Posterior cingulate gyrus (tissue), 11 donors: ENCODE measurements around the gene HES2.
"Not testable (repeated sequence)": the region's sequence is repeated elsewhere in the genome, so short reads cannot be mapped to it uniquely, and the experiment has no call there.

Experiments
- DNase-seq, 10 donors: peaks; one replicate each; pipeline versions ENCODE4 v3.0.0 to v3.0.0-alpha.2; 2020 to 2021; ENCODE audit warnings: mixed read lengths in 3 of 10
- intact Hi-C: fragments of 100-400 bp; cut with DNase I; formaldehyde crosslinking; loops from one replicate; pipeline ENCODE4 v1.15.1; 2023

The HES2 gene

DNA sequence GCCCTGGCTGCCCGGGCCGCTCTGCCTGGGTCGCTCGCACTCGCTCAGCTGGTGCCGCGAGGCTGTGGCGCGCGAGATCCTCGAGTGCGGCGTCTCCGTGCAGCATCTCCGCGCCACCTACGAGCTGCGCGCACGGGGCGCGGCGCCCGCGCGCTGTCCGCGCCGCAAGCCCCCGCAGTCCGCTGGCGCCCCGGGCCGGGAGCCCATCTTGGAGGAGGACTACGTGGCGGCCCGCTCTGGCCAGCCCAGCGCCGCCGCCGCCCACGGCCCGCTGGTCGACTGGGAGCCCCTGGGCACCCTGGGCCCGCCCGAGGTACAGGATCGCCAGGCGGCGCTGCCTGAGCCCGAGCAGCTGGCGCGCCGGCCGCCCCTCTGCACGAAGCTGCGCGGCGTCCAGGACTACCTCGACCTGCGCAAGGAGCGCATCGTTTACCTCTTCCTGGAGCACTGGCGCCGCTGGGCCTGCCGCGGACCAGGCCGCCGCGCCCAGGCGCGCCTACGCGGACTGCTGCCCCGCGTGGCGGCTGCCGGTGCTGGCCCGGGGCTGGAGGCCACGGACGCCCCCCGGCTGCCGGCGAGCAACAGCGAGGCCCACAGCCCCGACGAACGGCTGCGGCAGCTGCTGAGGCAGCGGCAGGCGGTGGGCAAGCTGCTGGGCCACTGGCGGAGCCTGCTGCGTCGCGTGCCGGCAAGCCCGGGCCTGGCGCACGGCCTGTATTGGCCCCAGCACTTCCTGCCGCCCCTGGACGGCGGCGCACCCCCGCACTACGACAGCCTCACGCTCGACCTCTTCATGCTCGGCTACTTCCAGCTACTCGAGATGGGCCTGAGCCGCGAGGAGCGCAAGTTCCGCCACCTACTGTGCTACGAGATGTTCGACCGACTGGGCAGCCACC lies 35.4 kb upstream of the HES2 start:
- intact Hi-C loops: no loop called here
- peak in 1 of 10 donors; percentile 78 for DNase-seq

- intact Hi-C loops, DNase-seq: not testable (repeated sequence)
These were observed 34.5 kb upstream of the HES2 start for GRCh38 chr1:6453895-6454855.

GRCh38 chr1:6450943-6451373 lies 31.2 kb upstream of the HES2 start:
- intact Hi-C loops: no loop called here
- DNase-seq: no peak

DNA sequence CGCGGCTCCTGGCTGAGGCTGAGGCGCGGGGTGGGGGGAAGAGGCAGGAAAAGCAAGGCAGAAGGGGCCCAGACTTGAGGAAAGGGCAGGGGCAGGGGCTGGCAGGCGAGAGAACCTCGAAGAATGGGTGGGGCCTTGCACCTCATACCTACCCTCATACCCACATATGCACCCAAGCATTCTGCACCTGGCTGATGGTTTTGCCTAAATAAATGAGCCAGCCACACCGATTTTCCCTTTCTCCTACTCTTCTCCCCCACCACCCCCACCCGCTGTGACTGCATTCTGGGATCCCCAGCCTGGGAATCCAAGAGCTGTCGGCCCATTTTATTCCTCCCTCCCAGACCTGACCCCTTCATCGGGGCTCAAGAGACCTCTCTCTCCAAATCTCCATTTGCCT lies 30.8 kb upstream of the HES2 start:
- DNase-seq, intact Hi-C loops: not testable (repeated sequence)

- intact Hi-C loops: no loop called here
- no peak for DNase-seq
These were observed 30.3 kb upstream of the HES2 start for GRCh38 chr1:6450005-6450450.

DNA sequence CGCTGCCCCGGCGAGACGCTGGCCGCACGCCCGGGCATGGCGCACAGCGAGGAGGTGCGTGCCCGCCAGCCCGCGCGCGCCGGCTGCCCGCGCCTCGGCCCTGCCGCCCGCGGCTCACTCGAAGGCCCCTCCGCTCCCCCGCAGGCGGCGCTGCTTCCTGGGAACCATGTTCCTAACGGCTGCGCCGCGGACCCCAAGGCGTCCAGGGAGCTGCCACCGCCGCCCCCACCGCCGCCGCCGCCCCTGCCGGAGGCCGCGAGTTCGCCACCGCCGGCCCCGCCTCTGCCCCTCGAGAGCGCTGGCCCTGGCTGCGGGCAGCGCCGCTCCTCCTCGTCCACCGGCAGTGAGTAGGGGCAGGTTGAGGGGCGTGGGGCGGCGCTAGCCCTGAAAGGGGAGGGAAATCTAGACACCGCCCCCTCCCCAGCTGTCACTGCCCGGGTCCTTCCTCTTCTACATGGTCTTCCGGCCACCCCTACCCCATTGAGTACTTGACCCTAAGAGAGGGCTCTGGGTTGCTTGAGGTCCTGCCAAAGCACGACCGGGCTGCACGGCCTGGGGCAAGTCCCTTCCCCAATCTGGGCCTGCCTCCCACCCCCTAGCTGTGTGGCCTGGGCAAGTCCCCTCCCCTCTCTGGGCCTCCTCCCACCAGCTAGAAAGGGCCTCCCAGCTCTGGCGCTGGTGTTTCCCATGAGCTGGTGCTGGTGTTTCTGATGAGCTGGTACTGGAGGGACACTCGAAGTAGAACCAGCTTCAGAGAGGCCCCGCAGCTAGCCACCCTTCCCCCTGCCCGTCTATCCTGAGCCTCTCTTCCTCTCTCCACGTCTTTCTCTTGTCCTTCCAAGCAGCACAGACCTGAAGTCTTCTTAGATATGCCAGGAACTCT lies 29.3 kb upstream of the HES2 start:
- intact Hi-C loops: no loop called here
- peak in 2 of 10 donors; percentile 19 to 39 for DNase-seq

DNA sequence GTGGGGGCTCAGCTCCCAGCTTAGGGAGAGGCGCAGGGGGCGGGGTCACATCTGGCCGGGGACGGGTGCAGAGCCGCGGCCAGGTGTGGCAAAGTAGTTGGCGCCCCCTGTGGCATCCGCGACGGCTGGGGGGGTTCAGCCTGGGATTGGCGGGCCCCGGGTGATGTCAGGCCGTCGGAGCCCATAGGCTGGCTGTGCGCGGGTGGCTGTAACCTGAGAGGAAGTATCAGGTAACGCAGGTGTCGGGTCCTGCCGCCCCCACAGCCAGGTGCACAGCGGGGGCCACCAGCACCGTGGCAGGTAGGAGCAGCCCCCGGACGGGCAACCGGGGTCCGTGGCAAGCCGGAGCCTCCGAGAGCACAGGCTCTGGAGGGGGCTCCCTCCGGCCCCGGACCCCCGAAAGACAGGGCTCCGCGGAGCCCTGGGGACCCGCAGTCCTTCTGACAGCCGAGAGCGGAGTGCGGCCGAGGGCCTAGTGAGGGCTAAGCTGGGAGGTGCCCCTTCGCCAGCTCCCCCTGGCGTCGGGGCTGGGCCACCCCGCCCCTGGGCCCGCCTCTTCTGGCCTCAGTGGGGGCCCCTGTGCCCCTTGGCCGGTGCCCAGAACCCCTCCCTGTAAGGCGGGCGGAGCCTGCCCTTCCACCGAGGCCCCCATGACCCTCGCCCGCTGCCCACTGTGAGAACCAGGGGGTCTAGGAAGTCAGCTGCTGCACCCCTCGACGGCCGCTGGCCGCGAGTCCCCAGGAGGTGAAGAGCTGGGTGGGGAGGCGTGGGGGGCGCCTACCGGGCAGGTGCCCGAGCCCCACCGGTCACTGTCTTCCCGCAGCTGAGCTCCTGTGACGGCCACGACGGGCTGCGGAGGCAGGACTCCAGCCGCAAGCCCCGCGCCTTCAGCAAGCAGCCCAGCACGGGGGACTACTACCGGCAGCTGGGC lies 28.4 kb upstream of the HES2 start:
- intact Hi-C loops: no loop called here
- DNase-seq: no peak

- DNase-seq: no peak
- intact Hi-C loops: no loop called here
These were observed 27.5 kb upstream of the HES2 start for GRCh38 chr1:6447016-6447817.

DNA sequence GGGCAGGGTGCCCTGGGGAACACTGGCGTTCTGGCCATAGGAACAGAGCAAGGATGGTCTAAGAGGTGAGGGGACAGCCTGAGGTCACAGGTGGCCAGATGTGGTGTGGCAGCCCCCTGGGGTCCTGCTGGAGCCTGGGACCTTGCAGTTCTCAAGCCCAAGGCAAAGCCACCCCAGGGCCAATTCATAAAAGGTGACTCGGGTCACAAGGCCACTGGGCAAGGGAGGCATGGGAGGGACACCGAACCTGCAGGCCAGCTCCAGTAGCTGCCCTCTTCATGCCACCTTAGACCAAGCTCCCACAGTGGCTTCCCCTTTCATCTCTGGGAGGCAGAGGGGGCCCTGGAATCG lies 26.9 kb upstream of the HES2 start:
- DNase-seq: no peak
- intact Hi-C loops: no loop called here

- DNase-seq, intact Hi-C loops: not testable (repeated sequence)
These were observed 26.2 kb upstream of the HES2 start for GRCh38 chr1:6445929-6446328.

DNA sequence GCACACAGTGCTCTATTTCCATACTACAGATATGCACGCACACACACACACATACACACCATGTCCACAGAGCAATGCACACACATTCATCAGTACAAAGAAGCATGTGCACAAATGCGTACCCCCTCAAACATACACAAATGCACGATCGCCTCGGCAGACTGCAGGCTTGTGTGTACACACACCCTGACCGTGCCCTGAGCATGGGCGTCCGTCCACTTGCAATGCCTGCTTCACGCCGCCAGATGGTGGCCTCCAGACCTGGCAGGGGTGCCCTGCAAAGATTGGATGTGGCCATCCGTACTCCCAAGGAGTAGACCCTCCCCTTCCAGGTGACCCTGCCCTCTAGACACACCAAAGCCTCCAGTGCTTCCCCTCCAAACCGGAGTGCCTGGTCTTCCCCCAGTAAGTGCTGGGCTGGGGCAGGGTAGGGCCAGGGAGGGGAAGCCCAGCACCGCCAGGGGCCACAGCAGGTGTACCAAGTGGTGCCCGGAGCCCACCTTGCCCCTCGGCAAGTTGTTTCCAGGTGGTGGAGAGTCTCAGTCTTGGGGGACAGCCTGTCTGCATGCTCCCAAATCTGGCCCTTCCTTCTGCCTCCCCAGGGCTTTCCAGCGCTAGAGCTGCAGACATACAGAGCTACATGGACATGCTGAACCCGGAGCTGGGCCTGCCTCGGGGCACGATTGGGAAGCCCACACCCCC lies 25.5 kb upstream of the HES2 start:
- peak in 4 of 10 donors; percentile 26 to 89 (median 27) for DNase-seq
- intact Hi-C loops: no loop called here

DNA sequence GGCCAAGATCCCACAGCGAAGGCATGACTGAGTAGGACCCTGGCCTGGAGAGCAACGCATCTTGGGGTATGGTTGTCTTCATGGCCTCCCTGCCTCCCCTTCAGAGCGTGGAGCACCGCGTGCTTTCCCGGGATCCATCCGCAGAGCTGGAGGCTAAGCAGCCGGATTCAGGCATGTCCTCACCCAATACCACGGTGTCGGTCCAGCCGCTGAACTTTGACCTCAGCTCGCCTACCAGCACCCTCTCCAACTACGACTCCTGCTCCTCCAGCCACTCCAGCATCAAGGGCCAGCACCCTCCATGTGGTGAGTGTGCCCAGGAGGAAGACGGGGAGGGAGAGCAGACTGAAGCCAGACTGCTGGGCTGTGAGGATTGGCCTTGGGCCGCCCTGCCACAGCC lies 24.7 kb upstream of the HES2 start:
- intact Hi-C loops: no loop called here
- DNase-seq: no peak

- intact Hi-C loops: no loop called here
- DNase-seq: no peak
These were observed 23.8 kb upstream of the HES2 start for GRCh38 chr1:6443339-6444115.

- intact Hi-C loops: no loop called here
- DNase-seq: no peak
These were observed 21.9 kb upstream of the HES2 start for GRCh38 chr1:6441586-6441985.

- DNase-seq: no peak
- intact Hi-C loops: no loop called here
These were observed 20.7 kb upstream of the HES2 start for GRCh38 chr1:6440198-6441126.

GRCh38 chr1:6438047-6438525 lies 18.4 kb upstream of the HES2 start:
- intact Hi-C loops: loop anchor here (10.0 kb wide), 1 partner anchor 193 kb away; the partner anchor contains the start of gene HES3
- DNase-seq: peak in 8 of 10 donors; percentile 27 to 93 (median 62)
